HG03066 (cell line): ENCODE results near the gene VSIR.

Experiments
- ATAC-seq: cut with Tn5 transposase; IDR thresholded peaks from one replicate; pipeline ENCODE4 v1.9.1; 2021; ENCODE audit warnings: low read depth; ENCODE audit not compliant: unreplicated experiment

VSIR gene

GRCh38 chr10:71750124-71750841, 23.0 kb downstream of the VSIR start:
- ATAC-seq, result no peak

GRCh38 chr10:71749396-71749795, 23.9 kb downstream of the VSIR start:
- no peak for ATAC-seq

GRCh38 chr10:71748671-71749191, 24.6 kb downstream of the VSIR start:
- ATAC-seq, result peak; percentile 61

DNA sequence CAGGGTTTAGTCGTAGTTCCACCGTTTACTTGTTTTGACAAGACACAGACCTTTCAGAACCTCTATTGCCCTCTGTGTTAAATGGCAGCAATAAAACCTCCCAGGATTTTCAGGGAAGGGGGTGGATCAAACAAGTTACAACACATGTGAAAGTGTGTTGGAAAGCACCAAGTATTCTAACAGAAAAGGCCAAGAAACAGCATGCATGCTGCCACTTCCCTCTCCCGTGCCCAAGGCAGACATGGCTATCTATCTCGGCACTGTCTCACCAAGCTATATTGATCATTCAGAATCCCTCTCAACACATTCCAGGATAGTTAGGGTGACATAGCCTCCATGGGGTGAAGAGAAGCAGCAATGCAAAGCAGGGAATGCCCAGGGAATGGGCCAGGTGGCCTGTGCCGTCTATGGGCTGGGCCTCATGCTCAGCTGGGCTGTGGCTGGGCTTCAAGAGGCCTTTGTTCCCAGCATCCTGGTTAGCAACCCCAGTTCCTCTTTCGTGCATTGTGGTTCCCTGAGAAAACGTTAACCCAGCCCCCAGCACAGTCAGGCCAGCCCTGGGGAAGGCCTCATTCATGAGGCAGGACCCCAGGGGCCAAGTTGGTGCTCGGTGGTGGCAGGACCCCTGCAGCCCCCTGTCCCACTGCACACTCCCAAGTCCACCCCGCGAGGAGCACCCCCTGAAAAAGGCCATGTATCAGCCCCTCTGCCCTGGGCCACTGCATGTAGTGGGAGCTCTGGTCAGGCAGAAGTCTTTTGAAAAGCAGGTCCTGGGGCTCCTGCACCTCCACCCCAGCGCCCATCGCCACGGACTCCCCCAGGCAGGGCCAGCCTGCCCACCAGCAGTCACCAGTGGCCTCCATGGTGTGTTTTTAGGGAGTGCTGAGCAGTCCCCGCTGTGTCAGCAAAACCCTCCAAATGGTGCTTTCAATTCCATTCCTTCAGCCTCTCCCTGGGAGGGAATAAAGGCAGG, 25.5 kb downstream of the VSIR start:
- ATAC-seq, result no peak

DNA sequence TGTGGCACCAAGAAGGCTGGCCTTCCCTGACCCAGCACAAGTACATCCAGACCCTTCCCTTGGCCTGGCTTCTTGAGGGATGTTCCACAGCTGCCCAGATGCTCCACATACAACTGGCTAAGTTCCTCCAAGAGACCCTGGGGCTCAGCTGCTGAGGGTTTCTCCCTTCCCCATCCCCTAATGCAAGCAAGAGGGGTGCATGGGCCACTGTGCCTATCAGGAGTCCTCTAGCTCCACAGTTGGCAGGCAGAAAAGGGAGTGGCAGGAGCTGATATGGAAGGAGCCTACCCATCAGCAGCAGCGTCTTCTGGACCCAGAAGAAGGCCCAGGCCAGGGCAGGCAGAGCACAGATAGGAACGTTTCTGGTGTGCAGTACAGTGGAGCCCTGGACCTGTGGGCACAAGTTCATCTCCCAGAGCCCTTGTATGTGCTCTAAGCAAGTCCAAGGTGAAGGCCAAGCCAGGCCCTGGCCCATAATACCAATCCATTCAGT, 26.2 kb downstream of the VSIR start:
- ATAC-seq, result no peak

- no peak for ATAC-seq
Measured at GRCh38 chr10:71746344-71747037, 26.8 kb downstream of the VSIR start.

- ATAC-seq, result no peak
Measured at GRCh38 chr10:71745664-71746250, 27.6 kb downstream of the VSIR start.

DNA sequence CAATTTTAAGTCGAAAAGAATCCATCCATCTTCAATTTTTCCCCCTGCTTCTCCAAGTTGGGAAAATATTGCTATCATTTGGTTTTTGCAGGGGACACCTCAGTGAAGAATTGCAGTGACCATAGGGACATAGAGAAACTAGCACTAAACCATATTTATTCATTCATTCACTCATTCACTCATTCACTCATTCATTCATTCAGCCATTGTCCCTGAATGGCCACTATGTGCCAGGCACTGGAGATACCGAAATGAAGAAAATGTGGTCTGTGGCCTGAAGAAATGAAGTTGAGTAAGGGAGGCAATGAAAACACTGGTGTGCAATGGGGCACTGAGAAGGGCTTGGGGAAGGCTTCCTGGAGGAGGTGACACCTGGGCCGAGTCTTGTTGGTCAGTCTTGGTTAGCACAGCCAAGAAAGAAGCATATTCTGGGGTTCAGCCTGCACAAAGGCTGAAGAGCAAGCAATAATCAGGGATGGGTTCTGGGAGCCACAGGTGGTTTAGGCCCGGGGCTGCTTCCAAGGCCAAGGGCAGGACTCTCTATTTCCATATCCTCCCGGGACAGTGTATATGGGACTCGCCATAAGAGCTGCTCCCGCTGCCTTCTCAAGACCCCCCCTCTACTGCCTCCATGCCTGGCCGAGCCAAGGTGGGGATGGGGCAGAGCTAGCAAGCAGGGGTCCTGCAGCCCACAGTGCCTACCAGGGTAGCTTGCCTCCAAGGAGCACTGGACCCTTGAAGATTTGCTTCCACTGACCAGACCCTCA, 28.2 kb downstream of the VSIR start:
- ATAC-seq, result no peak

- no peak for ATAC-seq
Measured at GRCh38 chr10:71743866-71744265, 29.5 kb downstream of the VSIR start.

DNA sequence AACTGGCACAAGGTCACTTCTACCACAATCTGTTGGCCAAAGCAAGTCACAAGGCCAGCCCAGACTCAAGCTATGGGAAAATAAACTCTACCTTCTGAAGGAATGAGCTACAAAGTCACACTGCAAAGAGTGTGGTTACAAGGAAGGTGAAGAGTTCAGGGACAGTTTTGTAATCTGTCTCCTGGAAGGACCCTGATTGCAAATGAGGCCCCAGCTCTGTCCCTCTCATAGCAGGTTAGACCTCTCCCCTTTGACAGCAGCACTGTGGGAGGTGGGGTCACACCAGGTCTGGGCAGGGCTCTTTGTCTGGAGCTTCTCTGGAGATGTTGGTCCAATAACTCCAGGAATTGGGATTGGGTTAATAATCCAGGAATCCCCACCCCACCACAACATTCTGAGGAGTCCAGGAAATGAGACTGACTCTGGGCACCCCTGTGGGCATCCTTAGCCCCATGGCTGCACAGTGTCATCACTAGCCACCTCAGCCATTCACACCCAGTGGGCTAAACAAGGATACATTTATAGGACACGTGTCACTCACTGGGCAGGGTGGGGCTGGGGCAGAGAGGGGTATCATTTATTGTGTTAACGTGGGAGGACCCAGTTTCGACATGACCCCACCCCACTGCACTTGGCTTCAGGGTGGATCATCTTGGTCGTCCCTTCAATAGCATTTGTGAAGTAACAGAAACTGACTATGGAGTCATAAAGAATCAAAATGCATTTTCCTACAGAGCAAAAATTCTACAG, 30.1 kb downstream of the VSIR start:
- ATAC-seq, result no peak

GRCh38 chr10:71742301-71743088, 30.8 kb downstream of the VSIR start:
- no peak for ATAC-seq

GRCh38 chr10:71741671-71742070, 31.6 kb downstream of the VSIR start:
- no peak for ATAC-seq

DNA sequence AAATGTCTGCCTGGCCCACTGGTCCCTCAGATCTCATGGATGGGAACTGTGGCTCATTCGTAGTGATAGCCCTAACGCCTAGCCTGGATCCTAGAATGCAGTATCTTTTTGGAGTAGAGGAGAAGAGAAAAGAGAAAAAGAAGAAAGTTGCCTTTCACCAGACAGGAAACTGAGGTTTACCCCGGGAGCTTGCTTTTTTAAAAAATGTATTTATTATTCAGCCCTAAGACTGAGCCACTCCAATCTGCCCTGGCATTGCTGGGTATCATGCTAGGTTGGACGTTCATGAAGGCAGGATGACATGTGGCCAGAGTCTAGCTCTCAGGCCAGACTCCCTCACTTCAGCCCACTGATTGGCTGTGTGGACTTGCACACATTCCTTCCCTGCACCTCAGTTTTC, 32.3 kb downstream of the VSIR start:
- ATAC-seq, result no peak

- no peak for ATAC-seq
Measured at GRCh38 chr10:71740069-71740653, 33.2 kb downstream of the VSIR start.

DNA sequence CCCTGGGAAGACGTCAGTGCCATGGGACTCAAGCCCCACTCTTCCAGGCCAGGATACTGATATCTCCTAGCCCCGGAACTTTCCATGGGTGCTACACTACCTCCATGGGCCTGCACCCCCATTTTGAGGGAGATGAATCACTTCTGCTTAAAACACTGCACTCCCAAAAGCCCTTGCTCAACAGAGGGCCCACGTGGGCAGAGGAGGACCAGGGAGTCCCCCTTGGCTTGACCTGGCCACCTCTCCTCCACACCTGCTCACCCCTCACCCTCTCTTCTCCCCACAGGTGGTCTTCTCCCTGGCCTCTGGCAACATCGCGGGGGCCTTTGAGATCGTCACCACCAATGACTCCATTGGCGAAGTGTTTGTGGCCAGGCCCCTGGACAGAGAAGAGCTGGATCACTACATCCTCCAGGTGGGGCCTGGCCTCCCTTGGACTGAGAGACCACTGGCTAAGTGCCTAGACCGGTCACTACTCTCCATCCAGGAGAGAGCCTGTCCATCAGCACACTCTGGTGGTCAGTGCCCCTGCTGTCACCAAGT, 33.9 kb downstream of the VSIR start:
- ATAC-seq, result no peak

GRCh38 chr10:71737834-71738197, 35.5 kb downstream of the VSIR start:
- no peak for ATAC-seq

- no peak for ATAC-seq
Measured at GRCh38 chr10:71737001-71737833, 36.1 kb downstream of the VSIR start.
